Chondrocyte (in vitro differentiated cells): Measurements from ENCODE around the gene SMIM45.

ENCODE experiments used
- DNase-seq: peaks from one replicate; pipeline ENCODE4 v3.0.0; 2021; ENCODE audit warnings: mixed read lengths, low spot score
- H3K27ac Mint-ChIP-seq: one replicate; pipeline ENCODE4 v1.8.0; 2021; ENCODE audit warnings: mild to moderate bottlenecking, moderate library complexity, mixed read lengths; ENCODE audit not compliant: unreplicated experiment
- H3K27me3 Mint-ChIP-seq: 2 replicates; pipeline ENCODE4 v1.8.0; 2021; ENCODE audit warnings: low read depth, mixed read lengths
- H3K36me3 Mint-ChIP-seq: 2 replicates; pipeline ENCODE4 v1.8.0; 2021; ENCODE audit warnings: low read depth, mixed read lengths
- H3K4me1 Mint-ChIP-seq: 2 replicates; pipeline ENCODE4 v1.8.0; 2021; ENCODE audit warnings: low read depth, mild to moderate bottlenecking, mixed read lengths
- H3K4me3 Mint-ChIP-seq: one replicate; pipeline ENCODE4 v1.8.0; 2021; ENCODE audit warnings: mild to moderate bottlenecking, moderate library complexity, mixed read lengths; ENCODE audit not compliant: unreplicated experiment
- H3K9me3 Mint-ChIP-seq: 2 replicates; pipeline ENCODE4 v1.8.0; 2021; ENCODE audit warnings: low read depth, mixed read lengths
- TF ChIP-seq, protein P1 (sequence below): fragments of 200-600 bp; sonication (generic); IDR thresholded peaks from 2 replicates; pipeline ENCODE4 v1.5.0; 2021; ENCODE audit warnings: antibody characterized with exemption, mild to moderate bottlenecking, moderate library complexity

SMIM45 gene

GRCh38 chr22:41983513-41984405 lies 31.8 kb downstream of the SMIM45 start:
- peaks cover 5% of the 10 kb centered on the region for H3K27me3 Mint-ChIP-seq
- no peaks in the 10 kb centered on the region for H3K9me3 Mint-ChIP-seq
- no peaks in the 10 kb centered on the region for H3K4me1 Mint-ChIP-seq
- H3K27ac Mint-ChIP-seq = no peak overlapping the region
- no peaks in the 10 kb centered on the region for H3K36me3 Mint-ChIP-seq
- DNase-seq = no peak
- H3K4me3 Mint-ChIP-seq = no peak overlapping the region
- TF ChIP-seq, protein P1, sequence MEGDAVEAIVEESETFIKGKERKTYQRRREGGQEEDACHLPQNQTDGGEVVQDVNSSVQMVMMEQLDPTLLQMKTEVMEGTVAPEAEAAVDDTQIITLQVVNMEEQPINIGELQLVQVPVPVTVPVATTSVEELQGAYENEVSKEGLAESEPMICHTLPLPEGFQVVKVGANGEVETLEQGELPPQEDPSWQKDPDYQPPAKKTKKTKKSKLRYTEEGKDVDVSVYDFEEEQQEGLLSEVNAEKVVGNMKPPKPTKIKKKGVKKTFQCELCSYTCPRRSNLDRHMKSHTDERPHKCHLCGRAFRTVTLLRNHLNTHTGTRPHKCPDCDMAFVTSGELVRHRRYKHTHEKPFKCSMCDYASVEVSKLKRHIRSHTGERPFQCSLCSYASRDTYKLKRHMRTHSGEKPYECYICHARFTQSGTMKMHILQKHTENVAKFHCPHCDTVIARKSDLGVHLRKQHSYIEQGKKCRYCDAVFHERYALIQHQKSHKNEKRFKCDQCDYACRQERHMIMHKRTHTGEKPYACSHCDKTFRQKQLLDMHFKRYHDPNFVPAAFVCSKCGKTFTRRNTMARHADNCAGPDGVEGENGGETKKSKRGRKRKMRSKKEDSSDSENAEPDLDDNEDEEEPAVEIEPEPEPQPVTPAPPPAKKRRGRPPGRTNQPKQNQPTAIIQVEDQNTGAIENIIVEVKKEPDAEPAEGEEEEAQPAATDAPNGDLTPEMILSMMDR = no peak

DNA sequence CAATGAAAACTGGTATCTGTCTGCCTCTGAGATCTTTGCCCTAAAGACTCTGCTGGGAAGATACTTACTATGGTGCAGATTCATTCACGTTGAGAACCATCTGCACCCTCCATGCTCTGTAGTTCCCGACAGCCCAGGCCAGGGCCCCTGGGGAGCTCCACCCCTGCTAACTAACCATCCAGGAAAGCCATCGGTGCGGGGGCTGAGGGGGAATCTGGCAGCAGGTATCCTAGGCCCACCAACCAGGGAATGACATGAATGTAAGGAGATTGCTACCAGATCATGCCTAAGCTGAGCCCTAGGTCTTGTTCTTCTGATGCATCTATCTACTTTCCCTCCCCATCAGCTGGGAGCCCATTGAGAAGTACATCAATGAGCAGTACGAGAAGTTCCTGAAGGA lies 35.3 kb downstream of the SMIM45 start:
- H3K36me3 Mint-ChIP-seq = no peaks in the 10 kb centered on the region

GRCh38 chr22:41989246-41989645 lies 37.3 kb downstream of the SMIM45 start:
- H3K27me3 Mint-ChIP-seq = peaks cover 2% of the 10 kb centered on the region
- no peaks in the 10 kb centered on the region for H3K9me3 Mint-ChIP-seq
- no peak overlapping the region for H3K4me3 Mint-ChIP-seq
- H3K27ac Mint-ChIP-seq = no peak overlapping the region
- TF ChIP-seq, protein P1 = no peak
- no peaks in the 10 kb centered on the region for H3K4me1 Mint-ChIP-seq
- DNase-seq = peak; percentile 74
- H3K36me3 Mint-ChIP-seq = no peaks in the 10 kb centered on the region

More for the DNA sequence above, 35.3 kb downstream of the SMIM45 start:
- Mint-ChIP-seq H3K27ac (no peak overlapping the region), H3K4me1 (no peaks in the 10 kb centered on the region), H3K27me3 (peaks cover 7% of the 10 kb centered on the region), H3K9me3 (no peaks in the 10 kb centered on the region), H3K4me3 (no peak overlapping the region)
- TF ChIP-seq, protein P1 = no peak
- peak; percentile 74 for DNase-seq

DNA sequence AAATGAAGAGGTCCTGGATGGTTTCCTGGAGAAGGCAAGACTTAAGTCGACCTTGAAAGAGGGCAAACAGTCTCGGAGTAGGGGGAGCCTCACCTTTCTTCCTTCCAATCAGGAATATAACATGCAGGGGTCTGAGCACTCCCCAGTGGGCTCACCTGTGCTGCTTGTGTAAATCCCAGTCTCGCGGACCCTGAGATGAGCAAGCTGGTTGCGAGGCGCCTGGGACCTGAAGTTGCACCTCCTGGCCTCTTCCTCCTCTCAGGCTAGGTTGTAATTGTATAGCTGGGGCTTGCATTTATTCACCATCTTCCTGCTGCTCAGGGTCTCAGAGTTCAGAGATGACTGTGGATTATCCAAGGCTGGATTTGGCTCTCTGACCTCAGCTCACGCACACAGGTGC lies 39.2 kb downstream of the SMIM45 start:
- Mint-ChIP-seq H3K4me1 (no peaks in the 10 kb centered on the region), H3K27ac (no peak overlapping the region), H3K4me3 (no peak overlapping the region), H3K27me3 (peaks cover 4% of the 10 kb centered on the region), H3K36me3 (no peaks in the 10 kb centered on the region), H3K9me3 (no peaks in the 10 kb centered on the region)
- TF ChIP-seq, protein P1 = no peak
- peak; percentile 52 for DNase-seq

- H3K27ac Mint-ChIP-seq = no peak overlapping the region
- no peaks in the 10 kb centered on the region for H3K36me3 Mint-ChIP-seq
- DNase-seq = peak; percentile 51
- TF ChIP-seq, protein P1 = no peak
- H3K27me3 Mint-ChIP-seq = peaks cover 8% of the 10 kb centered on the region
- no peaks in the 10 kb centered on the region for H3K4me1 Mint-ChIP-seq
- H3K9me3 Mint-ChIP-seq = no peaks in the 10 kb centered on the region
- no peak overlapping the region for H3K4me3 Mint-ChIP-seq
Measured at GRCh38 chr22:41992496-41992895, 40.5 kb downstream of the SMIM45 start.
